ENCODE data around the gene STXBP6.
"Not testable (repeated sequence)": the region's sequence is repeated elsewhere in the genome, so short reads cannot be mapped to it uniquely, and the experiment has no call there.

The STXBP6 gene

DNA sequence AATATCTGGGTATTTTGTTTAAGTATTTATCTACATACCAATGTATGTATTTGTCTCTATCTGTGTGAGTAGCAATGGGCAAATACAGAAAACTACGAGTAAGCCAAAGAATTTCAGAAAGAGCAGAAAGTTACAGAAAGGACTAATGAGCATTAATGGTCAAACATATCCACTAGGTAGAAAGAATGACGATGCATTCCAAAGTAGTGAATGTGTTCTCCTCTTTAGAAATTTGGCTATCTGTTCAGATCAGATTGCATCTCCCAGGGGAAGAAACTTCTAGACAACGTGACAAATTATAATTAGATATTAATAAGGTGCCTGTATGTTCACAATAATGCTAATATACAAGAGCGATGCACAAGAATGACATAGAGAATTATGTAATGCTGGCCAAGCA lies 221.5 kb downstream of the STXBP6 start:
- no peak for DNase-seq (ENCODE audit: low spot score)

DNA sequence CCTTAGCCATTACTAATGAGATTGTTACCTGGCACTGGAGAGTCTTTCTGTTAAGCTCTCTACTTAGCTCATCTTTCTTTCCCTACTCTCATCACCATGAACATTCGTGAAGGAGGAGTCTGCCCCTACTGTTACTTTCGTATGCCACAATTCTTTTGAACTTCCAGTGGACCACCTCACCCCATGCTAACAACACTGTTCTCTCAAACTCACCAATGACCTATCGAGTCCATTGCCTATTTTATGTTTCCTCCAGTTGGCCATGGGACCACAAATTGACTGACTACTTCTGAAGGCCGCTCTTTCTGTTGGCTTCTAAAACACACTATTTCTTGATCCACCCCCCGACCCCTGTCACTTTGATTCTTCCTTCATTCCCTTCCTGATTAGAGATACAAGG lies 223.6 kb downstream of the STXBP6 start:
- no peak for DNase-seq (ENCODE audit: low spot score)

DNA sequence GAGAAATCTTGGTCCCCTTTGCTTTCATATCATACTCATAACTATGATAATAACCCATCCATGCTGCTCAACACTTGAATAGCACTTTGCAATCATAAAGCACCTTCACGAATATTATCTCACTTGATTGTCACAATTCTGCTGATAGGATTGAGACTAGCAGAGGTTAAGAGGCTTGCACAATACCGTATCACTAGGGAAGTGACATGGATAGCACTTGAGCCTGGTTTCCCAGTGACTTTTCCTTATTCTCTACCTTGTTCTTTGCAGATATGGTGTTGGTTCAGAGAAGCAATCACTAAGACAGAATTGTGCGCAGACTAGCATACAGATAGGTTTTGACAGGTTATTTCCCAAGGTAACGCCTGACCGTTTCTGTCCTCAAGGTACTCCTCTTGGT lies 229.3 kb downstream of the STXBP6 start:
- no peak for DNase-seq (ENCODE audit: low spot score)

DNA sequence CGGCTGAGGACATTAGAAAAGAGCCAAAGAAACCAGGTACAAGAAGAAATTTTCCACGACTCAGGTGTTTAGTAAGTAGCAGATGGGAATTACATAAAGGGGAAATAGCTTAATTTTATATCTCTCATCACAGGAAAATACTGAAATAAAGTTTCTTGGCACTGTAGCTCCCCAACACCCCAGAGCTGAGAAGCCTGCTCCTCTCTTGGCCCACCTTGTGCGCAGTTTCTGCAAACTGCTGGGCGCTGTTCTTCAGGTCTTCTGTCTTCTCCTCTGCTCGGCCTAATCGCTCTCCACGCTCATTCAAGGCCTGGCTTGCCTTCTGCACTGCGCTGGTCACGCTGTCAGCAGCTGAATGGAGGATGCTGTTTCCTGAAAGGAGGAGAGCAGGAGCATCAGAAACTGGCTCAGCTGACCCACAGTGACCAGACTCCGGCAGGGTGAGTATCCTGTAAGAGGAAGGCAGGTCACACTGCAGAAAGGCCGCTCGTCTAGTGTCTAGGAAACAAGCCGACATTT lies 231.1 kb downstream of the STXBP6 start:
- no peak for DNase-seq (ENCODE audit: low spot score)

DNA sequence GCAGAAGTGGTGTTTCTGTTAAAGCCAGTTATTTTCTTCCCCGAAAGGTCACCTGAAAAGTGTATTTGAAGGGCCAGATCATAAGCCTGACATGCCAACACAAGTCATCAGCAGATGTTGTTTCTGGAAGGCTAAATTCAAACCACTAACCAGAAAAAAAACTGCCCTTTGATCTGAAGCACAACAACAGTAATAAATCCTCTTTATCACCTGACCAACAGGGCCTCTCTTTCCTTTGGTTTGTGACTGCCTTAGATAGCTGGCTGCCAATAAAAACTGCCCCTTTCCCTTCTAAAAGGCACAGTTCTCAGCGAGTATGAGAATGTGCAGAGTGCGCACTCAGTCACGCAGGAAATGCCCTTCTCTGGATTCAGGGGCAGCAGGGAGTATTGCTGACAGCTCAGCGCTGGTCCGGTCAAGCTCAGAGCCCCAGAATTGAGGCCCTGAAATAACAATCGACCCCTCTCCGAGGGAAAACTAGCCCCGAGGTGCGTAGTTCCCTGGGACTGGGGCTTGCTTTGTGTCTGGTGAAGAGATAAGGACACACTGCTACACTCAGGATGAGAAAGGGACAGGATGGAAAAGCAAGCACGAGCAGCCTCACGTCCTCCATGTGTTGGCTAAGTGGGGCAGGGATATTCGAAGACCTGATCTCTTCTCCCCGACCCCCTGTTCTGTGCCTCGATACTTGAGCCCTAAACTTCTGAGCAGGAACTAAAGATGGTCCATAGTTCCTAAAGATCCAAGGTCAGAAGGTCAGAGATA lies 231.7 kb downstream of the STXBP6 start:
- DNase-seq (ENCODE audit: low spot score) = no peak

DNA sequence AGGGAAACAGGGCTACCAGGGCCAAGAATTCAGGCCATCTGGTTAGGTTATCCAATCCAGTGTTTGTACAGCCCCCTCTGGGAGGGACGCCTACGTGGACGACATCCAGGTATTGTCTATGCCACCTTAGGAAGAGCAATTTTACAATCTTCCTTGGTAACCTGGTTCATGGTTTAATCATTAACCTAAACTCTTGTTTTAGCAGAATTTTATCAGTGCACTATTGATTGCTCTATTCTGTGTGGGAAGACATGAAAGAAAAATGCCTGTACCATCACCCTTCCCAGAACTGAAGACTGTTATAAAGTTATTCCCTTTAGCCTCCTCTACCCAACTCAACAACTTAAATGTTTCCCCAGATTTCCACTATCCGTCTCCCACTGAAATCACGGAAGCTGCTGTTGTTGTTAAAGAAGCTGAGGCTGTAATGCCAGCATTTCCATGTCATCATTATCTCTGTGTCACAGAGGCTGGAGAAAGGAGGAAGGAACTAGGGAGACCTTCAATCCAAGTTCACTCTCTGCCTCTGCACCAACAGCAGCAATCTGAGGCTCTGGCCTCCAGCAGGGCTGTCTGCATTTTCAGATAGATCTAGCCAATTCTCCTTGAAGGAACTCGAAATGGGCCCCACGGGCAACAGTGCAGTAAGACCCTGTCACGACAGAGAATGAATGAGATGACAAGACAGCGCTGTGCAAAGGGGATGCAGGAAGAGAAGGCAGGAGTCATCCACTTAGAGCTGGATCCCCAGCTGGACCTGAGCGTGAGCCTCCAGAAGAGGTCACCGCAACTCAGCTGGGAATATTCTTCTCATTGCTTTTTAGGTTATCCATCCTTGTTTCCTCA lies 232.5 kb downstream of the STXBP6 start:
- no peak for DNase-seq (ENCODE audit: low spot score)

DNA sequence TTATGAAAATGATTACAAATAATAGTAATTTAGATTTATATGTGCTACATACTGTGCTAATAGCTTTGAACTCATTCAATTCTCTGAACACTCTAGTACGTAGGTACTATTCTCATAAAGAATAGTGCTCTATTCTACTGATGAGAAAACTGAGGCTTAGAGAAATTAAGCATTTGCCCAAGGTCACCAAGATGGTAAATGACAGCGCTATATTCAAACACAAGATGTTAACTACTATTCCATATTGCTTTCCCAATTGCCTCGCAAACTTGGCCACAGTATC lies 233.1 kb downstream of the STXBP6 start:
- no peak for DNase-seq (ENCODE audit: low spot score)

DNA sequence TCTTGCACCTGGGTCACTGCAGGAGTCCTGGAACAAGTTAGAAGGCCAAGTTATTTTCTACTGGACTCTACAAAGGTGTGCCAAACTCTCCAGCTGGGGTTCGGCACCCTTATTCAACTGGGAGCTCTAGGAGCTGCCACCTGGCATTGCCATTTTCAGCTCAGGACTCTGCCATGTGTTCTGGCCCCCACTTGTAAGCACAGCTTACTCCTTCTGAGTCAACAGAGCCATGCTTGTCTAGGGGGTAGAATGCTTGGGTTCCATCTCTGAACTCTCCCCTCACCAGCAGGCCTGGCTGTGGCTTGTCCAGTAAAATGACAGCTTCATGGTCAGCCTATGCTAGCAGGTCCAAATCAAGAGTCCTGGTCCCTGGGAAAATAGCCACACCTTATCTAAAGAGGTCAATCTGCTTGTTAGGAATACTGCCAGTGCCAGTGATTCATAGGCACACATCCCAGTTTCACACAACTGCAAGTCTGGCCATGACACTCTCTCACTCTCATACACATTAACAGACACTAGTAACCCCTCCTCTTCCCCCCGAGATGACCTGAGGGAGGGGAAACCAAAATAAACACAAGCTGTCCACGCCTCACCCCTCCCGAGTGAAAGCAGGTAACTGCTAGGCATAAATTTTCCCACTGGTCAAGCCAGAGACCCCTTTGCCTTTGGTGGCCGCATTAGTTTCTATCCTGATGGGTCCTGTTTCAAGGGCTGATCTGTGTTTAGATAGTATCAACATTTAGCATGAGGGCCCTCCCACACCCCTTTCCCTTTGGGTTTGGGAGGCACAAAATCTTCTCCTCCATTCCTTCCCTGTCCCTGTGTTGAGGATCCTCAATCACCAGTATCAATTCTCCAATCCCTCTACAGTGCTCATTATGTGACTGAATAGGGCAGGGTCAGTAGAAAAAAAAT lies 233.7 kb downstream of the STXBP6 start:
- DNase-seq (ENCODE audit: low spot score) = no peak

DNA sequence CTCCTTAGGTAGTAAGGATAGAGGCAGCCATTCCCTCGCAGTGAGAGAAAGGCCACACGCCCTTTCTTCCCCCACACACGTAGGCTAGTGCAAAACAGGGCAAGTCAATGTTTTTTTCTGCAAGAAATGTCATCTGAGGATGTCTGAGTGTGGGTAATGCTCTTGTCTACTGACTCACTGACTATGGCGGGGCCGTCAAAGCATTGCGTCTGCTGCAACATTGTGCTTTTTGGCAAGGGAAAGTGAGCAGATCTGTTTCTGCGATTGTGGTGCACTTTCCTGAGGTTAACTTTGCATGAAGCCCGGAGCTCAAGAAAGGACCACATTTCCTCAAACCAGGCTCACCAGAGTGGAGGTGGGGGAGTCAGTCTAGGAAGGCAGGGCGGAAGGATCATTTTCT lies 234.4 kb downstream of the STXBP6 start:
- no peak for DNase-seq (ENCODE audit: low spot score)

DNA sequence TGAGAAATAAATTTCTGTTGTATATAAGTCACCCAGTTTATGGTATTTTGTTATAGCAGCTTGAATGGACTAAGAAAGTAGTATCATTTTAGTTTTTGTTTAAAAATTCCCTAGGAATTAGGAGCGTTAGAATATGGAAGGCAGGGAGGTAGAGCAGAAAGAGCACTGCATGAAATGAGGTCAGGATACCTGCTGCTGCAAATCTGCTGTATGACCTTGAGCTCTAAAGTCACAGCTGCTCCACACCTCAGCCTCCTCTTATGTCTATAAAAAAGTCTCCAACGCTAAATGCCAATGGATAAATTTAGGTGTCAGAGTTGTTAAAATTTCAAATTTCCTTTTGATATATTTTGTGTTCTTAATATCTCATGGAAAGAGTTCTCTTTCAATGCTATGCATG lies 235.0 kb downstream of the STXBP6 start:
- no peak for DNase-seq (ENCODE audit: low spot score)

DNA sequence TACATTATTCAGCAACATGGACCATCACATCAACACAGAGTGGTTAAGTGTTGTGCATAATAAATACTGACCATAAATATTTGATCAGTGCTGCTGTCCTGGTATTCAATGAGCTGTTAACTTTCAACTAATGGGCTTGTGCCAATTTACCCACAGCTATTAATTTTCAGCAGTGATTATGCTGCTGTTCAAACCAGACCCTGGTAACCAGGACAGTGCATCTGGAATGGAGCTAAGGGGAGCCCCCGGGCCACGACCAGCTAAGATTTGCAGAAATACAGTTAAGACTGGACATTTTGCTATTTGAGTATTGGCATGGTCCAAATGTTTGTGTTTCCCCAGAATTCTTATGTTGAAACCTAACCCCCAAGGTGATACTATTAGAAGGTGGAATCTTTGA lies 235.6 kb downstream of the STXBP6 start:
- no peak for DNase-seq (ENCODE audit: low spot score)

DNA sequence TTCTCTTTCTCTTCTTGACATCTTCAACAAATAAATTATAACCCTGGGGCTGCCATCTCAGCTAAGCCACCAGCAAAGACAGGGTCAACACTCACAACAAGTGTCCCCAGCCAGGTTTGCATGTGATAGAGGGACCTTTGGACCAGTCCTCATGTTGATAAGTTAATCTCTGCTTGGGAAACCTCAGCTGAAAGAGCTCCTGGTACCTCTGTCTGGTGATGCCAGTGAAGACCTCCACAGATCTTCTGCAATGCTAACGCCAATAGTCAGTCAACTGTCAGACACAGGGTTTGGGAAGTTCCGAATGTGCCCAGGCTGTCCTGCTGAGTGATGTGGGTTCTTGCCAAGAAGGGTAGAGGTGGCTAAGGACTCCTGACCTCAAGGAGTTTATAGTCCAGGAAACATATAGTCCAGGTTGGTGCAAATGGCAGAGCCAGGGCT lies 236.1 kb downstream of the STXBP6 start:
- DNase-seq (ENCODE audit: low spot score) = no peak

DNA sequence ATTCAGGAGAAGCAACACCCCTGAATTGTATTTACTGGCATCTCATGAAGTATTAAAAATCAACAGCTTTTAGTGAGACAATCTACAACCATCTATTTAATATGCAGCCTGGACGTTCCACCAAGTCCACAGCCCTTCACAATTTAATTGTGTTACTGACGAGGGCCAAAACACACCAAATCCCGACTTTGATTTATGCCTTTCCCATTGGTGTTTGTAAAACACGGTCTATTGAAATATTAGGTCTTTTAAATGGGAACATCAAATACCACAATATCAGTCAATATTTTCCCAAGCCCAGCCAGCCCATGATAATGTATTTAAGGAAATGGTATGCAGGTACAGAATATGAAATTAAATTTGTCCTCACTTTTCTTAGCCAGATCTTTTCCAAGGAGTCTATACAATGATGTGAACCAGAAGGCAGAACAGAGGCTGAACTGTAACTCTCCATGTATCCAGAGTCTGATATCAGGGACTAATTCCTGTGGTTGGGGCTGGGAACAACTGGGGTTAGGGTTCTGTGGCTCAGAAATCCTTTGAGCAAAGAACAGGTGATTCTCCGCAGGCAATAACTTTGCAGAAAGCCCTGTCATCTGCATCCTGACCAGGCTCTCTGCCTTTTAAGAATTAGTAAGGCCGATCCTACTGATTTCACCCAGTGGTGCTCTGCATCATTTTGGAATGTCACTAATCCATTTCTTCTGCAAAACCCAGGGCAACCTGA lies 236.7 kb downstream of the STXBP6 start:
- no peak for DNase-seq (ENCODE audit: low spot score)

DNA sequence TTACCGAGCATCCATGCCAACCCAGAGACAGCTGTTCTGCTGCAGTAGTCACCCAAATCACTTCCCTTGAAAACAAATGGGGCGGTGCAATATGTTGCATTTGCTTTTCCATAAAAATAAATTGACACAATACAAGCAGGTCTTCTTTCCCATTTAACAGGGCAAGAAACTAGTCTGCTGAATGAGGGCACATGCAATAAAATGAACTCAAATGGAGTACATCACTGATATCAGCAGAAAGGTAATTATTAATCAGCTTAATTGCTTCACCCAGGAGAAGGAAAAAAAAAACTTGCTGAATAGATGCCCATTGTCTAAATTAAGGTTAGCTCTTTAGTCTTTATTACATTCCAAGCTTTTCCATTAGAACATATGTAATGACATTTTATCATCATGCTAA lies 240.8 kb downstream of the STXBP6 start:
- no peak for DNase-seq (ENCODE audit: low spot score)

DNA sequence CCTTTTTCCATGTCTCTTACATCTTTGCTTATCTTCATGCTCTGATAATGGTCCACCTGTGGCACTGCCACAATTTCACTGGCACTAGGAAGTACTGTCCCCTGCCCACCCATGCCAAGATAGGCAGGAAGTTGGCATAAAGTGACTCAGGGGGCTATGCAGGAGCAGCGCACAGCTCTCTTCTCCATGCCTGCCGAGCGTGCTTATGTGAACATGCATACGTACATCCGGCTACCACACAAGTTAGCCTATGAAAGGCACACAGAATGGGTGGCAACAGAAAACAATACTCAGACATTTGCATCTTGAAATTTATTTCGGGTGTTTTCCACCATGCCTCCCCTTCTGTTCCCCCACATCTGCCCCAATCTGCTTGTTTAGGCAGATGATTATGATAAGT lies 241.5 kb downstream of the STXBP6 start:
- no peak for DNase-seq (ENCODE audit: low spot score)

DNA sequence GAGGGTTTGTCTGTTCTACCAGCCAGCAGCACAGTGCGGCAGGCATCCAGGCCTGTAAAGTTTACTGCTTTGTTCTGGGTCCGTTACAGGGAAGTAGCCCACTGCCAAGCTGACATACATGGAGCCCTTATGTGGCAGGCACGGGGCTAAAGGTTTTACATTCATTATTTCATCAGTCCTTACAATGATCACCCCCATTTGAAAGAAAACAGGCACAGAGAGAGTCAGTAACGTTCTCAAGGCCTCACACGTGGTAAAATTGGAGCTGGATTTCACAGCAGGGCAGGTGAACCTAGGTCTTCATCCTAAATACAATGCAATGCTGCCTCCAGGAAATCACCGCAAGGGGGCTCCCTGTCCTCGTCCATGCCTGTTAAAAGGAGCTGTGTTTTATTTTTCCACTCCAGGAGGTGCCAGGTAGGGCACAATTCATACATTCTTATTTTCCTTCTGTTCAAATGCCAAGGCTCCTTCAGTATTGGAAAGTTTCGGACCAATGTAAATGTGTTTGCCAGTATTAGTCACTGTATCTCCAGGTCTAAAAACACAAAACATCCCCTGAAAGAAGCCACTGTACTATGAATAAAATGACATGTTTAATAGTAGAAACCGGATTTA lies 243.8 kb downstream of the STXBP6 start:
- peak; percentile 60 for DNase-seq (ENCODE audit: low spot score)

DNA sequence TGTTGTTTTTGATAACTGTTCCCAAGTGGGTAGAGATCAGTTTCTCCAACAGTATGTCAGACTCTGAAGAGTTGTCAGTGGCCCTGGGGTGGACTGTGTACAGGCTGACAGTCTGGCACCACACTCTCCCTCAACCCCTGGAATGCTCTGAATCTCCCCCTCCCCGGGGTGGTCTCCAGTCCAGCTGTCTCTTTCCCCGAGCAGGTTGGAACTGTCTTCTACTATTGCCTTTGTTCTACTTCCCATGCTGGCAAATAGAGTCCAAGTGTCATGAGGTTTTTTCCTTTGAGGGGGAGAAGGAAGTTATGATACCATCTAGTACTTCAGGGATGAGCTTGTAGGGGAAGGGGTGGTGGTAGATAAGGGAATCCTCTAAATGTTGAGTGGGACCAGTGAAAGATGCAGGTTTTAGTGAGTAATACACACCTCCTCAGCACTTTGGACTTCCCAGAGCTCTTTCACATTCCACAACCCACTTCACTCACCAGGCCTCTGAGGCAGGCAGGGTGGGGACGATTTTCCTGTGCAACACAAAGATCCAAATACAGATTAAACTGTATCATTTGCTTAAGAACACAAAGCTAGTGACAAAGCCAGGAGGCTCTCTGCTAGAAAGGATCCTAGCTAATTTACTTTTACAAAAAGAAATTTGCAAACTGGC lies 245.3 kb downstream of the STXBP6 start:
- no peak for DNase-seq (ENCODE audit: low spot score)

DNA sequence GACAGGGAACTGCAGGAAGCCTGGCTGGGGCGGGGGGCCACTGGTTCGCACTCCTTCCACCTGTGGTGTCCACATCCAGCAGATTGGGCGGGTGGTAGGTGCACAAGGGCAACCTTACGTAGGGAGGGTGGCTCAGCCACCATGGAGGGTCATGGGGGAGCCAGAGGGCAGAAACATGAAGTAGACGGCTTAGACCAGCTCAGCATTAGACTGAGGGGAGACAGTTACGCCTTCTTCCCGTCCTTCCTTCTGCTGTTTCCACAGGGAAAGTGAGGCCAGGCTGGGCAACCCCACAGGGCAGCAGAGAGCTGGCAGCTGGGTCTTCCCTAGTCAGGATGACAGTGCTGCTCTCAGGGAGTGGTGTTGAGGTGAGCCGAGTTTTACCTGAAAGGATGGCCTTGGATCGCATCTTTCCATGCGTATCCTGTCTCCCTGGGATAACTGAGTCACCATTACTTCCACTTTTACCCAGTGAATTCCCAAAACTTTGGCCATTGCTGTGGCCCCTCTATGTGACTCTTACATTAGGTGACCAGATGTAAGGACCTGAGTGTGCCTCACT lies 245.9 kb downstream of the STXBP6 start:
- DNase-seq (ENCODE audit: low spot score) = no peak

DNA sequence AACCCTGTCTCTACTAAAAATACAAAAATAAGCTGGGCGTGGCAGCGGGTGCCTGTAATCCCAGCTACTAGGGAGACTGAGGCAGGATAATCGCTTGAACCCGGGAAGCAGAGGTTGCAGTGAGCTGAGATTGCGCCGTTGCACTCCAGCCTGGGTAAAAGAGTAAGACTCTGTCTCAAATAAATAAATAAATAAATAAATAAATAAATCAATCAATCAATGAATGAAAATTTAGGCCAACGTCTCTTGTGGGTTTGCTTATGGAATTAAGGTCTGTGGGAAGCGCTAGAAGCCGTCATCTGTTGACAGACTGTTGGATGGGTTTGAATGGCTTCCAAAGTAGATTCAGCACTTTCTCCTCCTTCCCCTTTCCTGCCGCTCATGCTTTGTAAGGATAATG lies 246.5 kb downstream of the STXBP6 start:
- not testable (repeated sequence) for DNase-seq (ENCODE audit: low spot score)

DNA sequence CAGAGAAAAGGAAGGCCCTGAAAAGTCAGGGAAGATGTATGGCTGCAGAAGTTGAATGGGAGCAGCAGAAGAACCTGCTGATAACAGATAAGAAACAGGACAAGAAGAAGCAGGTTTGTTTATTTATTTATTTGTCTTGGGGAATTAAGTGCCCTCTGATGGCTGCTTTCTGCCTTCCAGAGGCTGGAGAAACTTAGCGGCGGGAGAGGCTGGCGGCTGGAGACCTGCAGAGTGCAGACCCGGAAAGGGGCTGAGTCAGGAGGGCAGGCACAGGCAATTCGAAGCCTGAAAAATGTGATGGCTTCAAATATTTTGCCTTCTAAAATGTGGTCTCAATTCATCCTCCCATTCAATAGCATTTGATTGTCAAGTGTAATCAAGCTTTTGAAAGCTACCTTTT lies 247.7 kb downstream of the STXBP6 start:
- DNase-seq (ENCODE audit: low spot score) = no peak

Measured in RKO (cell line).